GM21381 (cell line): Measurements from ENCODE around the gene GAPVD1.
"Not testable (repeated sequence)": the region's sequence is repeated elsewhere in the genome, so short reads cannot be mapped to it uniquely, and the experiment has no call there.

ENCODE experiments used
- ATAC-seq: cut with Tn5 transposase; IDR thresholded peaks from one replicate; pipeline ENCODE4 v1.9.1; 2021; ENCODE audit warnings: mild to moderate bottlenecking, moderate library complexity; ENCODE audit not compliant: unreplicated experiment

The GAPVD1 gene

DNA sequence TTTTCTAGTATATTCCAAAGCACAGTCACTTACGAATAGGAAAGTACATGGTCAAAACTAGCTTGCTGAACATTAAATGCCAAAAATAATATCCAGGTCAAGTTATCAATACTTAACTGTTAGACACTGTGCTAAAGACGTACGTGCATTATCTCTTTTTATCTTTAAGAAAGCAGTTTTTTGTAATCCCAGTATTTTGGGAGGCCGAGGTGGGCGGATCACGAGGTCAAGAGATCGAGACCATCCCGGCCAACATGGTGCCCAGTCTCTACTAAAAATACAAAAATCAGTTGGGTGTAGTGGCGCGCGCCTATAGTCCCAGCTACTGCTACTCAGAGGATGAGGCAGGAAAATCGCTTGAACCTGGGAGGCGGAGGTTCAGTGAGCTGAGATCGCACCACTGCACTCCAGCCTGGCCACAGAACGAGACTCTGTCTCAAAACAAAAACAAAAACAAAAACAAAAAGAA lies 17.8 kb upstream of the GAPVD1 start:
- ATAC-seq: no peak

DNA sequence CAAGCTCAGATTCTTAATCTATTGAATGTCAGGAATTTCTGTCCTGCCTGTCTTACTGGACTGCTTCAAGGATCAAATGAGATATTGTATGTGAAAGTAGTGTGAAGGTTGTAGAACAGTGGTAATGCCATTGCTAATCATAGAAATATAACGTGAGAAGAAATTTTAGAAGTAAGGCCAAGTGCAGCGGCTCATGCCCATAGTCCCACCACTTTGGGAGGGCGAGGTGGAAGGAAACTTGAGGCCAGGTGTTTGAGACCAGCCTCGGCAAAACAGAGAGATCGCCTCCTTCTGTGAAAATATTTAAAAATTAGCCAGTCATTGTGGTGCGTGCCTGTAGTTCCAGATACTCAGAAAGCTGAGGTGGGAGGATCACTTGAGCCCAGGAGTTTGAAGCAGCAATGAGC lies 15.4 kb upstream of the GAPVD1 start:
- no peak for ATAC-seq

DNA sequence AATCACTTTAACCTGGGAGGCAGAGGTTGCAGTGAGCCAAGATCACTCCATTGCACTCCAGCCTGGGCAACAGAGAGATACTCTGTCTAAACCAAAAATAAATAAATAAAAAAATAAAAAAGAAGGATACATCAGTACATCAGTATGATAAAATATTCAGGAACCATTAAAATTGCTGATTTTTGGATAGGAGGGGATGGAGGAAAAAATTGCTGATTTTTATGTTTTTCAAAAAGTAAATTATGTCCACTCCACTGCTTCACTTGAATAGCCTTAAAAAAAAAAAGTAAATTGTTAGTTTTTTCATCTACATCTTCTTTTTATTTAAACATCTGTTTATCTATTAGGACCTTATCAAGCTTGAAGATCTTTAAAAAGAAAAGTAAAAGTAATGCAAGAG lies 7.4 kb upstream of the GAPVD1 start:
- ATAC-seq: no peak

DNA sequence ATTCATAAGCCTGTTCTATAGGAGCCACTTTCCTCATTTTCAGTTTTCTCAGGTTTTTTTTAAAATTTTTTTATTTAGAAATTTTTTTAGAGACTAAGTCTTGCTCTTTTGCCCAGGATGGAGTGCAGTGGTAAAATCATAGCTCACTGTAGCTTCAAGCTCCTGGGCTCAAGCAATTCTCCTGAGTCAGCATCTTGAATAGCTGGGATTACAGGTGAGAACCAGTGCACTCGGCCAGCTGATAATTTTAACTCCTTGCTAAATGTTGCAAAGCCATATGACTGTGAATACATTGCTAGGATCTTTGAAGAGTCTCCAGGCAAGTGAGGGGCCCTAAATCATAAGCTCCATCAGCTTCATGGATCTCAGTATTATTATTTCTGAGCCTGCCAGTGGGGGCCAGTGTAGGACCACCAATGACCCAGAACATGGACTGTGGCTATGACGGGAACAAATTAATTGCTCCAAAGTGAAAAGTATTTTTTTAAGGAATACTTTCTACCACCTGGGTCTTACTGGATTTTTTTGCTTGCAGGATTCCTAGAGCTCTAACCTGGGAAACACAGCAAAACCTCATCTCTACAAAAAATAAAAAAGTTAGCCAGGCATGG lies 5.7 kb upstream of the GAPVD1 start:
- ATAC-seq: no peak

DNA sequence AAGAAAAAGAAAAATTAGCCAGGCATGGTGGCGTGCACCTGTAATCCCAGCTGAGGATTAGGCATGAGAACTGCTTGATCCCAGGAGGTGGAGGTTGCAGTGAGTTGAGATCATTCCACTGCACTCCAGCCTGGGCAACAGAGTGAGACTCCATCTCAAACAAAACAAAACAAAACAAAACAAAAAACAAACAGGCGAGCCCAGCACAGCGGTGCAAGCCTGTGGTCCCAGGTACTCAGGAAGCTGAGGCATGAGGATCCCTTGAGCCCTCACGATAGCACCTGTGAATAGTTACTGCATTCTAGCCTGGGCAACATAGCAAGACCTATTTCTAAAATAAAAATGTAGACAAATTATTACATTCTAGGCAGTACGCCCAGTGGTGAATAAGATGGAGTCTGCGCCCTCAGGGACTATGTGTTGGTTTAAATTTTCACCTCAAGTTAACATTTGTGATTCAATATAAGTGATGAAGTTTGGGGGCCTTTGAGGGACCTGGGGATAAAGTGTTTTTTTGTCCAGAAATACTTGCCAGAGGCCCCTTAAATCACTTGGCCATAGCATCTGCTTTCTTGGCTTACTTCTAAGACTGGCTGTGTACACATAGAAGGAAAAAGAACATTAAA lies 3.4 kb upstream of the GAPVD1 start:
- ATAC-seq: no peak

DNA sequence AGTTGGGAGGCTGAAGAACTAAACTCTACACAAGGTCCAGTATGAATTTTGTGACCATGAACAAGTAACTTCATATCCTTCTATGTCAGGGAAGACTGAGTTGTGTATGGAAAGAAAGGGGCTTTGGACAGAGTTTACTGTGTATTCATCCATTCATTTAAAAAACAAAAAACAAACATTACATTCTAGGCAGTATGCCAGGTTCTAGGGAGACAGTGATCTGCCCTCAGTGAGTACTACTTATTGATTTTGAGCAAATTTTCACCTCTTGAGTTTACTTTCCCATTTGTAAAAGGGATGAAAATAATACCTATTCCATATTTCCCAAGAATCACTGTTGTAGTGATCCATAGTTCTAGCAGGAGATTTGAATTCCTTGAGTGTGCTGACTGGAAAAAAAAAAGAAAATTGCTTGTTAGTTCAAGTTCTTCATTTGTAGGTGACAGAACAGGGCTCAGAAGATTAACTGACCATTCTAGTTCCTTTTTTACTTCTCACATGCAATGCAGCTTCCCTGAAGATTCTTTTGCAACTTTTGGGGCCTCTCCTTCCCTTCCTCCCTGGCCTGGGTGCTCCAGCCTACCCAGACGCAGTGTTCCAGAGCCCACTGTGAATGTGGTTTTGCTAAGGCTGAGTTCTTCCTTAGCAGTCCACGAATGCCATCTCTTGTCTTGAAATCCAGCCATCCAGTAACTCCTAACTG lies 2.6 kb upstream of the GAPVD1 start:
- no peak for ATAC-seq

DNA sequence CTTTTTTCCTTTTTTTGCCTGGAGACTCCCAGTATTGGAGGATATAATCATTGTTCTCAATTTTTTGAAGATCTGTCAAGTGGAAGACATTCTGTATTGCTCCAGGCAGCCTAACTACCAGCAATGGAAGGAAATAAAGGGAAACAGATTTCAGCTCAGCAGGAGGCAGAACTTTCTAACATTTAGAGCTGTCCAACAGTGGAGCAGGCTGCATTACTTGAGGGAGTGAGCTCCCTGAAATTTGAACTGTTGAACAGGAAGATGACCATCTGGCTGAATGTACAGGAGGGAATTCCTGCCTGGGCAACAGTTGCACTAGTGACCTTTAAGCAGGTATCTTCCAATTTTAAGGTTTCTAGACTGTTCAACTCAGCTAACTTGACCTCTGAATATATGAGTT lies 1.1 kb upstream of the GAPVD1 start:
- no peak for ATAC-seq

DNA sequence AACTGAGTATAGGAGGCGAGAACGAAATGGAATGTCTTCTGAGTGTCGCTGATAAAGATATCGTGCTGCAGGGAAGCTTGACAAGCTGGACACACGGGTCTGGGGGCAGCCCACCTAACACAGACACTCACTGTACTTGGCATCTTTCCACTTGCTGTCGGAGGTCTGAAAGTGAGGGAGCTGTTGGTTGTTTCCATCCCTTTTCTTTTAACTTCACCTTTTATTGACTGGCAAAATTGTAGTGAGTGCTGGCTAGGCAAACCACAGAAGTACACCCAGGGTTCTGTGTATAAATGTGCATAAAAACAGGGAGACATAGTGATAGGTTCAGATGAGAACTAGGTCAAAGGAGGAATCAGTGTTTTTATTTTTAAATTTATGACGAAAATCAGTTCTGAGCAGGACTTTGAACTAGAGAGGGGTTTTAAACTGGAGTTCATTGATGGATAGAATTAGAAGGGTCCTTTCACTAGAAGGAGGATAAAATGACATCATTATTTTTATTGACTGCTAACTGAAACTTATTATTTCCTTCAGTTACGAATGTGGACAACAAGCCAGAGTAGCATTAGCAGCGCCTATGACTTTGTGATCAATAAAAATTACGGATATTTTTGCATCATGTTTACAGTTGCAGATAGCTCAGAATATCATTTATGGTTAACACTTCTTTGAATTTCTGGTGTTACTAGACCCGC lies 817 bp downstream of the GAPVD1 start:
- no peak for ATAC-seq

DNA sequence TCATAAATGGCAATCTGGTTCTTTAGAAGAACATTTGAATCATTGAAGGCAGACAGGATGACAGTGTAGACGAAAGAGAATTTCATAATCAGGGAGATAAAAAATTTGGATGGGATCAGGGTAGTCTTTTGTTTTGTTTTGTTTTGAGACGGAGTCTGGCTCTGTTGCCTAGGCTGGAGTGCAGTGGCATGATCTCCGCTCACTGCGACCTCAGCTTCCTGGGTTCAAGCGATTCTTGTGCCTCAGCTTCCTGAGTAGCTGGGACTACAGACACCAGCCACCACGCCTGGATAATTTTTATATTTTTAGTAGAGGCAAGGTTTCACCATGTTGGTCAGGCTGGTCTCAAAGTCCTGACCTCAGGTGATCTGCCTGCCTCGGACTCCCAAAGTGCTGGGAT lies 2.4 kb downstream of the GAPVD1 start:
- ATAC-seq: not testable (repeated sequence)

DNA sequence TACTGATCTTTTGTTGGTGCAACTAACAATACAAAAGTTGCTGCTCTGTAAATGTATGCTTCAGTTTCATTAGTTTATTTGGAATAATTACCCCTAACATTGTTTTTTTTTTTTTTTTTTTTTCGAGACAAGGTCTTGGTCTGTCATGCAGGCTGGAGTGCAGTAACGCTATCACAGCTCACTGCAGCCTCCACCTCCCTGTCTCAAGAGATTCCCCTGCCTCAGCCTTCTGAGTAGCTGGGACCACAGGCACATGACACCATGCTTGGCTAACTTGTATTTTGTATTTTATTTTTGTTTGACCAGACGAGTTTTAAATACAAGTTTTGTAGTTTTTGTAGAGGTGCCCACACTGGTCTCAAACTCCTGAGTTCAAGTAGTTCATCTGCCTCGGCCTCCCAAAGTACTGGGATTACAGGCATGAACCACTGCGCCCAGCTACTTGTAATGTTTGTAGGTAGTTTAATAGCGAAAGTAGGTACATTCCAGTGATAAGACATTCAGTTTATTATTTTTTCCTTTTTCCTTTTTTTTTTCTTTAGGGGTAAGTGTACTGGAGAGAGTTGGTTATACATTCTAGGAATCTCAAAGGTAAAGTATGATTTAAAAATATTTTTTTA lies 6.9 kb downstream of the GAPVD1 start:
- ATAC-seq: no peak

DNA sequence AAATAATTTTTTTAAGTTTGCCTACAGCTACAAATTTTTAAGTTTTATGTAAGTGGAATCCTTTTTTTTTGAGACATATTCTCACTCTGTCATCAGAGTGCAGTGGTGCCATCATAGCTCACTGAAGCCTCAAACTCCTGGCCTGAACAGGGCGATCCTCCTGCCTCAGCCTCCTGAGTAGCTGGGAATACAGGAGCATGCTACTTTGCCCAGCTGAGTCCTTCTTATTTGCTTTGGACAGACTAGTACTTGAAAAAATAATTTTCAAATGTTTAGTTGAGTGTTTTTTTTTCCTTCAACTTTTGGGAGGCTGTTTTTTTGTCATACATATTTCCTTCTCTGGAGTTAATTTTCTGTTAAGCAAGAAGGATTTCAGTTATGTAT lies 7.4 kb downstream of the GAPVD1 start:
- no peak for ATAC-seq

DNA sequence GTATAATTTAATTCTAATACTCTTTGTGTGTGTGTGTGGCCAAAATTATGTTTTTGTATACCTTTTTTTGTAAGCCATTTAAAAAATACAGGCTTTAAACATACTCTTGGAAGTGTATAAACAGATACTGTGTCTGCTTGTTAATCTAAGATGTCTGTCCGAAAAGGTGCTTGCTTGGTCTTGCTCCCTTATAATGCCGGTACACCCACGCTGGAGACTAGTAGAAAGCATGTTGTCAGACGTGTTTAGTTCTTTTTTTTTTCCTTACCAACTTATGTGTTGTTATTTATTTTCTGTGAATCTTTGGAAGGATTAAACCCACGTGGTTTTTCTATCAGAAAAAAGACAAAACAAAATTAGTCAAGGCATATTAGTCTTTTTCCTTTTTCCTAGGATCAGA lies 9.5 kb downstream of the GAPVD1 start:
- no peak for ATAC-seq

DNA sequence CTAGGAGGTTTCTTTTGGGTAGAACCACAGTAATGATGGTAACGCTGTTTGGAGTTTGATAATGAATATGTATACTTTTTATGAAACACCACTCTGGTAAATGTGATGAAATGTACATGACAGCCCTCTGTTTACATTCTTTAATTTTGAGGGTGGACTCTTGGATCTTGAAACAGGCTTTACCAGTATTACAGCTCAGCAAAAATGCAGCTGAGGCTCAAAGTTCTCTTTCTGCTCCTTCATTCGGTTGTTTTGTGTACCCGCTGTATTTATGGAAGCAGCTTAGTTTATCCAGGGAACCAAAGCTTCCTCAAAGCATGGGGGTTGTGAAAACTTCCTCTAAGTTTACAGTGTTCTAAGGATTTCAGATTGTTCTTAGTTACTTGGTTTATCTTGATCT lies 11.1 kb downstream of the GAPVD1 start:
- no peak for ATAC-seq

DNA sequence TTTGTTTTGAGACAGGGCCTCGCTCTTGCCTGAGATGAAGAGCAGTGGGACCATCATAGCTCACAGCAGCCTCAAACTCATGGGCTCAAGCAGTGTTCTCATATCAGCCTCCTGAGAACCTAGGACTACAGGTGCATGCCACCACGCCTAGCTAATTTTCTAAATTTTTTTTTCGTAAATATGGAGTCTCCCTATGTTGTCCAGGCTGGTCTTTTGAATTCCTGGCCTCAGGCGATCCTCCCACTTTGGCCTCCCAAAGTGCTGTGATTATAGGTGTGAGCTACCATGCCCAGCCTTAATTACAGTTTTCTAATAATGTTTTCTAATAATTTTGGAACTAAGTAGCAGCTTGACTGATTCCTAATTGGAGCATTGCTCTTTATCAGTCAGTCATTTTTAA lies 15.1 kb downstream of the GAPVD1 start:
- no peak for ATAC-seq

DNA sequence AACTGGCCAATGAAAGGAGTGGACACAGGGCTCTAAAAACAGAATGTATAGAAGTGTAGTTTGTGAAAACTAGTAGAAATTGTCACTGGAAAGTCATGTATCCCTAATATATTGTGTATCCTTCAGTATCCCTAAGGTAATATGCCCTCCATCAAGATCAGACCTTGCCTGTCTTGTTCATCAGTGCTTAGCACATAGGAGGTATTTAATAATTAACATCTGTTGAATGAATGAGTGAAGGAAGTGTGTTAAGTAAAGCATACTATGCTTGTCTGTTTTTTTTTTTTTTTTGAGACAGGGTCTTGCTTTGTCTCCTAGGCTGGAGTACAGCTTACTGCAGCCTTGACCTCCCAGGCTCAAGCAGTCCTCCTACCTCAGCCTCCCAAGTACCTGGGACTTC lies 15.8 kb downstream of the GAPVD1 start:
- no peak for ATAC-seq

DNA sequence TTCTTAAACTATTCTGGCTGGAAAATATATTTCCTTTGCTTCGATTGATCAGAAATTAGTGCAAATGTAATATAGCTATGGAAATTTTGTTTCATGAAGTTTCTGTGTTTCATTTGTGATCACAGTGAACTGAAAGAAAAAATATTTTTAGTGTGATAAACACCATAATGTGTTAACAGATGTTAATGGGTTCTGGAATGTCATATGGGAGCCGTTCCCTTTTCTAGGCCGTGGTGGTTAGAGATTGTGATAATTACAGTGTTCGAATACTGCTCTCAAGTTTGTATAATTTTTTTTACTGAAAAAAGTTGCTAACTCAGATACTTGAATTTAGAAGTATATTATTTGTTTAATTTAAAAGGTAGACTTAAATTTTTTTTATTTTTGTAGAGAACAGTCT lies 19.3 kb downstream of the GAPVD1 start:
- no peak for ATAC-seq

DNA sequence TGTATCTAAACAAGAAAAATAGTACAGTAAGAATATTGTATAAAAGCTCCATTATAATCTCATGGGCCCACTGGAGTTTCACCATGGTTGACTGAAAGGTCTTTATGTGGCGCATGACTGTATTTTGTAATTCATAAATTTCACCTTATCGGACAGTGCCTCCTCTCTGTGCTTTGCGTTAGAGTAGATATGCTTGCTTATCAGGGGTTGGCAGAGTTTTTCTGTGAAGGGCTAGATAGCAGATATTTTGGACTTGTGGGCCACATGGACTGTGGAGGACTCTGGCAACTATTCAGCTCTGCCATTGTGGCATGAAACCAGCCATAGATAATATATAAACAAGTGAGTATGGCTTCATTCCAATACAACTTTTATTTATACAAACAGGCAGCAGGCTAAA lies 23.2 kb downstream of the GAPVD1 start:
- ATAC-seq: no peak

DNA sequence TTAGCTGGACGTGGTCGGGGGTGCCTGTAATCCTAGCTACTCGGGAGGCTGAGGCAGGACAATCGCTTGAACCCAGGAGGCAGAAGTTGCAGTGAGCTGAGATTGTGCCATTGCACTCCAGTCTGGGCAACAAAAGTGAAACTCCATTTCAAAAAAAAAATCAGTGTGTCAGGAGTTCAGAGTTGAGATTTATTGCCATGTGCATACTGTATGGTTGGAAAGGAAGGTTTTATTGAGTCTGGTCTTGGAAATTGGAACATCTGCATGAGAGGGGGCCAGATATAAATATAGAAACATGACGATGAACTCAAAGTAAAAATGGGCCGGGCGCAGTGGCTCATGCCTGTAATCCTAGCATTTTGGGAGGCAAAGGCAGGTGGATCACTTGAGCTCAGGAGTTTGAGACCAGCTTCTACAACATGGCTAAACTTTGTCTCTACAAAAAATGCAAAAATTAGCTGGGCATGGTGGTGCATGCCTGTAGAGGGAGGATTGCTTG lies 25.4 kb downstream of the GAPVD1 start:
- not testable (repeated sequence) for ATAC-seq

DNA sequence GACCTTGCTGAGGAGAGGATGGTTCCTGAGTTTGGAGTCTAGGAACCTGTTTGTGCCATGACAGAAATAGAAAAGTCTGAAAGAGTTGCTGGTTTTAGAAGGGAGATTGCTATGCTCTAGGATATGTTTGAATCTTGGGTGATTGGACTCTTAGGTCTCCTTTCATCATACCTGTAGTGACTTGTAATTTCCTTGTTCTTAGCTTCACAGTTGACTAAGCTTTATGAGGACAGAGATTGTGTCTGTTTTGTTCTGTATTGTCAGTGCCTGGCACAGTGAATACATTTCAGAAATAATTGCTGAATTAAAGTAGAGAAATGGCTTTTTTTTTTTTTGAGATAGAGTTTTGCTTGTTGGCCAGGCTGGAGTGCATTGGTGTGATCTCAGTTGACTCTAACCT lies 31.5 kb downstream of the GAPVD1 start:
- ATAC-seq: no peak

DNA sequence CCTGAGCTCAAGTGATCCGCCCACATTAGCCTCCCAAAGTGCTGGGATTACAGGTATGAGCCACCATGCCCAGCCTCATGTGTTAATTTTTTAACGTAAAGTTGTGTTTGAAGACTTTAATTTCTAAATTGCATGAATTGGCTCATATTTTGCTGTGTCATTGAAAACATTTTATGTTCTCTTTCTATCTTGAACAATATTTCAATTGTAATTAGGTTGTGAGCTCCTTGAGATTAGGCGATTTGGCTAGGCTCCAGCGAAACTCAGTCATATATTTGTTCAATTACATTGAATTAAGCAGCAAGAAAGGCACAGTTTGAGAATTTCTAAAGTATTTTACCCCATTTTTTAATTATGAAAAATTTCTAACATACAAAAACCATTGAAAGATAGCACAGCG lies 34.0 kb downstream of the GAPVD1 start:
- ATAC-seq: no peak

DNA sequence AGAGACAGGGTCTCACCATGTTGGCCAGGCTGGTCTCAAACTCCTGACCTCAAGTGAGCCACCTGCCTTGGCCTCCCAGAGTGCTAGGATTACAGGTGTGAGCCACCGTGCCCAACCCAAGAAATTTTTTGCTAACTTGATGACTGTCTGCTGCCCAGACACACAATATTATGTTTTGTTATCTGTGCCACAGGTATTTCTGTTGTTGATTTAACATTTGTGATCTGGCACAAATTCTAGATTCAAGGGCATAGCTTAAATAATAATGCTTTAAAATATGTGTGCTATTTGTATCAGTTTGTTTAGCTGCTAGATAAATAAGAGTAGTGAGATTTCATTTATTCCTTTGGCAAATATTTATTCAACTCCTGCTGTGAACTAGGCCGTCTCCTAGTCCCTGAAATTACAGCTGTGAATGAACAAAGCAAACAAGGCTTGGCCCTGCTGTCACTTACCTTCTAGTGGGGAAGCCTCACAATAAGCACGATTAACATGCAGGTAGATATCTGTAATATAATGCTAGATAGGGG lies 35.3 kb downstream of the GAPVD1 start:
- ATAC-seq: no peak
